ENCODE measurements around the gene NRP2. TPM values are rescaled to one million over a fixed set of nuclear protein-coding genes. Genes with fewer than 3 reads are reported as not detected.

Gene NRP2
- total RNA-seq, 4 donors from 2014 or later = 128 to 196 (median 176) TPM

- peaks cover 0 to 74% (median 2%) of the 10 kb centered on the region in 3 donors for H3K36me3 ChIP-seq
- H3K27ac ChIP-seq = peak overlapping the region in 2 of 4 donors; percentile 45 to 58
- H3K9me3 ChIP-seq = no peaks in the 10 kb centered on the region
- H3K27me3 ChIP-seq = no peaks in the 10 kb centered on the region
- no peak for DNase-seq (ENCODE audit: low spot score in 2 of 2)
- peaks cover 0 to 91% (median 29%) of the 10 kb centered on the region in 4 donors for H3K4me1 ChIP-seq
- no peak overlapping the region for H3K4me3 ChIP-seq
- TF ChIP-seq POLR2A (IDR thresholded peaks at IDR 0.05) (no peak), CTCF (IDR thresholded peaks at IDR 0.05) (no peak), EP300 (IDR thresholded peaks at IDR 0.05) (no peak)
- WGBS, 2 donors = 52 to 64% methylated on average over 2 of the region's 2 CpGs
Observed at GRCh38 chr2:205727174-205727573, 44.9 kb downstream of the NRP2 start.

- WGBS, 2 donors = 41 to 61% methylated on average over 7 of the region's 7 CpGs
- TF ChIP-seq CTCF (IDR thresholded peaks at IDR 0.05) (no peak), POLR2A (IDR thresholded peaks at IDR 0.05) (no peak), EP300 (IDR thresholded peaks at IDR 0.05) (no peak)
- H3K27ac ChIP-seq = peak overlapping the region in 3 of 4 donors; percentile 29 to 76 (median 42)
- peaks cover 0 to 90% (median 24%) of the 10 kb centered on the region in 4 donors for H3K4me1 ChIP-seq
- no peak overlapping the region for H3K4me3 ChIP-seq
- no peak for DNase-seq (ENCODE audit: low spot score in 2 of 2)
- no peaks in the 10 kb centered on the region for H3K9me3 ChIP-seq
- H3K27me3 ChIP-seq = no peaks in the 10 kb centered on the region
- H3K36me3 ChIP-seq = peaks cover 0 to 82% (median 2%) of the 10 kb centered on the region in 3 donors
Observed at GRCh38 chr2:205728366-205728765, 46.1 kb downstream of the NRP2 start.

- 54 to 56% methylated on average over 9 of the region's 9 CpGs for WGBS, 2 donors
- H3K27ac ChIP-seq = peak overlapping the region in 3 of 4 donors; percentile 17 to 76 (median 42)
Observed at GRCh38 chr2:205730191-205730590, 47.9 kb downstream of the NRP2 start.

GRCh38 chr2:205730701-205731582 lies 48.6 kb downstream of the NRP2 start:
- Histone ChIP-seq H3K9me3 (no peaks in the 10 kb centered on the region), H3K36me3 (peaks cover 0 to 64% (median 0%) of the 10 kb centered on the region in 3 donors), H3K27ac (peak overlapping the region in 3 of 4 donors; percentile 17 to 76 (median 42)), H3K4me1 (peaks cover 0 to 98% (median 43%) of the 10 kb centered on the region in 4 donors), H3K27me3 (no peaks in the 10 kb centered on the region), H3K4me3 (no peak overlapping the region)
- WGBS, 2 donors = 51 to 59% methylated on average over 9 of the region's 9 CpGs
- no peak for DNase-seq (ENCODE audit: low spot score in 2 of 2)
- TF ChIP-seq EP300 (IDR thresholded peaks at IDR 0.05) (no peak), CTCF (IDR thresholded peaks at IDR 0.05) (no peak), POLR2A (IDR thresholded peaks at IDR 0.05) (no peak)

More at GRCh38 chr2:205730191-205730590, 47.9 kb downstream of the NRP2 start:
- Histone ChIP-seq H3K4me3 (no peak overlapping the region), H3K9me3 (no peaks in the 10 kb centered on the region), H3K27me3 (no peaks in the 10 kb centered on the region), H3K4me1 (peaks cover 0 to 95% (median 41%) of the 10 kb centered on the region in 4 donors), H3K36me3 (peaks cover 0 to 70% (median 0%) of the 10 kb centered on the region in 3 donors)
- DNase-seq (ENCODE audit: low spot score in 2 of 2) = no peak
- TF ChIP-seq POLR2A (IDR thresholded peaks at IDR 0.05) = no peak
- TF ChIP-seq EP300 (IDR thresholded peaks at IDR 0.05) = no peak
- no peak for TF ChIP-seq CTCF (IDR thresholded peaks at IDR 0.05)

GRCh38 chr2:205731583-205731981 lies 49.3 kb downstream of the NRP2 start:
- Histone ChIP-seq H3K9me3 (no peaks in the 10 kb centered on the region), H3K4me3 (no peak overlapping the region), H3K4me1 (peaks cover 0 to 95% (median 45%) of the 10 kb centered on the region in 4 donors), H3K27me3 (no peaks in the 10 kb centered on the region), H3K27ac (peak overlapping the region in 2 of 4 donors; percentile 42 to 76), H3K36me3 (peaks cover 0 to 57% (median 0%) of the 10 kb centered on the region in 3 donors)
- no peak for DNase-seq (ENCODE audit: low spot score in 2 of 2)
- TF ChIP-seq EP300 (IDR thresholded peaks at IDR 0.05) (no peak), POLR2A (IDR thresholded peaks at IDR 0.05) (no peak), CTCF (IDR thresholded peaks at IDR 0.05) (no peak)
- WGBS, 2 donors = 52 to 53% methylated on average over 4 of the region's 4 CpGs
